ENCODE measurements around the gene CDH26. TPM values are rescaled to one million over a fixed set of nuclear protein-coding genes. Genes with fewer than 3 reads are reported as not detected.

CDH26 gene
- total RNA-seq, 1 donor from 2014 or later: 0.30 TPM

DNA sequence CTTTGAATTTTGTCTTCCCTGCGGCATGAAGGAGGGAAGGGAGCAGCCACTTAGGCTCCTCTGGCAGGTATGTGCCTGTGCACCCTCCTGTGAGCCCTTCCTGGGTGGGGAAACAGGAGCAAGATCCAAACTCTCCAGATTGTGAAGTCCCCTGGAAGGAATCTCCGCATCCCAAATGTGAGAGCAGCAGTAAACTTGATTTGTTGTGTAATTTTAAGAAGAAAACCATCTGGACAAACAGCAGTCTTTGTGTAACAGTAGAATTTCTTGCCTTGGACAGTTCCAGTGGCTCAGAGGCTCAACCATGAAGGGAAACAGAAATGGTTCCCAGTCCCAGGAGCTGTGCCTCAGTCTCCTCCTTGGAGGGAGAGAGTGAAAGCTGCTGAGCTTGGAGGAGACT lies 39.7 kb downstream of the CDH26 start:
- no peaks in the 10 kb centered on the region for H3K27me3 Mint-ChIP-seq (ENCODE audit: low read depth)
- H3K4me3 Mint-ChIP-seq (ENCODE audit: low read depth): no peak overlapping the region
- no peaks in the 10 kb centered on the region for H3K36me3 Mint-ChIP-seq (ENCODE audit: low read depth)
- H3K9me3 Mint-ChIP-seq: no peaks in the 10 kb centered on the region
- no peak for DNase-seq (ENCODE audit: low spot score)
- intact Hi-C loops (cut with micrococcal nuclease): no loop called here
- H3K4me1 Mint-ChIP-seq (ENCODE audit: low read depth): no peaks in the 10 kb centered on the region
- no peak overlapping the region for H3K27ac Mint-ChIP-seq

GRCh38 chr20:59999502-59999901 lies 41.3 kb downstream of the CDH26 start:
- intact Hi-C loops (cut with micrococcal nuclease): no loop called here

DNA sequence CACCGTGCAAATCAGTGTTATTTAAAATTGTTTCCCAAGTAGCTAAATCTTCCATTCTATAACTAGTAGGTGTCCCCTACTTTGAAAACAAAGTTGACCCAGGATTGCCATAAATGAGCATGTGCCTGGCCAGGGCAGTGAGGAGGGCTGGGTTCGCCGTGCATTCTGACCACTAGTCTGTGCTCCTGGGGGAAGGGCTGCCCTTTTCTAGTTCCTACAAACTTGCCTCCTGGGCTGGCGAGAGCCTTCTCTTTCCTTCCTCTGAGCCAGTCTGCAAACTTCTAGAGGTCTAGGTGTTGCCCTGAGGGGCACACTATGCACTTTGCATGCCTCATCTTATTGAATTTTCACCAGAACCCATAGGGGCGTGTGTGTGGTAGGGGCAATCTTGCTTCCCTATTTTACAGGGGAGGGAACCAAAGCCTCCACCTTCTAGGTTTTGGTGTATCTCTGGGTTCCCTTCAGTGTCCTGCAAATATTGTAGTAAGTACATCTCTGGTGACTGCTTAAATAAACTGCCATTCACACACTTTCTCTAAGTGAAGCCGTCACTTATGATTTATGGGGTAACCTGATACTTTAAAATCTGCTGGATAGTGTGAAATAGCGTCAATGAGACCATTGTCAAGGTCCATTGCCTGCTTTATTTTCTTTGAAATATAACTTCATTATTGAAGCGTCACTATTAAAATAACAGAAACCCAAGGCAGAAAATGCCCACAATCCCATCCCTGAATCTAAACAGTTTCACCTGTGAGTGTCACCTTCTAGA lies 42.2 kb downstream of the CDH26 start:
- no peaks in the 10 kb centered on the region for H3K36me3 Mint-ChIP-seq (ENCODE audit: low read depth)
- H3K27ac Mint-ChIP-seq: no peak overlapping the region
- no peaks in the 10 kb centered on the region for H3K4me1 Mint-ChIP-seq (ENCODE audit: low read depth)
- no peaks in the 10 kb centered on the region for H3K9me3 Mint-ChIP-seq
- H3K27me3 Mint-ChIP-seq (ENCODE audit: low read depth): no peaks in the 10 kb centered on the region
- no peak overlapping the region for H3K4me3 Mint-ChIP-seq (ENCODE audit: low read depth)
- intact Hi-C loops (cut with micrococcal nuclease): no loop called here
- DNase-seq (ENCODE audit: low spot score): no peak

More at GRCh38 chr20:59999502-59999901, 41.3 kb downstream of the CDH26 start:
- Mint-ChIP-seq H3K27ac (no peak overlapping the region), H3K36me3 (ENCODE audit: low read depth) (no peaks in the 10 kb centered on the region), H3K9me3 (no peaks in the 10 kb centered on the region), H3K4me3 (ENCODE audit: low read depth) (no peak overlapping the region), H3K4me1 (ENCODE audit: low read depth) (no peaks in the 10 kb centered on the region), H3K27me3 (ENCODE audit: low read depth) (no peaks in the 10 kb centered on the region)
- DNase-seq (ENCODE audit: low spot score): no peak

DNA sequence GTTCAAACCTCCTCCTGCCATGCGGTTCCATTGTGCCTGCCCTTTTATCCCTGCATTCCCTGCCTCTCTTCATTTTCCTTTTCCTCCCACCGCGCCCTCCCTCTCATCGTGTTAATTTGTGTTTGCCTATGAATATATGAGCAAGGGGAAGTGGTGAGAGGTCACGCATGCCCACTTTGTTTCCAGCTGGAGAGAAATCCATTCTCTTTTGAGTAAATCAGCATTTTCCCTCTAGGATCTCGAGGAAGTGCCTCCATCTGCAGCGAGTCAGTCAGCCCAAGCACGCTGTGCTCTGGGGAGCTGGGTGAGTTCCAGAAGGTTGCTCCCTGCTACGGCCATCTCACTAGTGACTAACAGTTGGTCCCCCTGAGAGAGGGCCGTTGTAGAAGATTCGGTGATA lies 42.9 kb downstream of the CDH26 start:
- no peak for DNase-seq (ENCODE audit: low spot score)
- no peak overlapping the region for H3K27ac Mint-ChIP-seq
- intact Hi-C loops (cut with micrococcal nuclease): no loop called here
- H3K9me3 Mint-ChIP-seq: no peaks in the 10 kb centered on the region
- H3K36me3 Mint-ChIP-seq (ENCODE audit: low read depth): no peaks in the 10 kb centered on the region
- no peaks in the 10 kb centered on the region for H3K4me1 Mint-ChIP-seq (ENCODE audit: low read depth)
- no peaks in the 10 kb centered on the region for H3K27me3 Mint-ChIP-seq (ENCODE audit: low read depth)
- no peak overlapping the region for H3K4me3 Mint-ChIP-seq (ENCODE audit: low read depth)

- Mint-ChIP-seq H3K27me3 (ENCODE audit: low read depth) (no peaks in the 10 kb centered on the region), H3K4me1 (ENCODE audit: low read depth) (no peaks in the 10 kb centered on the region), H3K27ac (no peak overlapping the region), H3K4me3 (ENCODE audit: low read depth) (no peak overlapping the region), H3K9me3 (no peaks in the 10 kb centered on the region), H3K36me3 (ENCODE audit: low read depth) (no peaks in the 10 kb centered on the region)
- no peak for DNase-seq (ENCODE audit: low spot score)
- intact Hi-C loops (cut with micrococcal nuclease): no loop called here
Measured at GRCh38 chr20:60003776-60004175, 45.6 kb downstream of the CDH26 start.

- H3K27ac Mint-ChIP-seq: no peak overlapping the region
- H3K36me3 Mint-ChIP-seq (ENCODE audit: low read depth): no peaks in the 10 kb centered on the region
- no peaks in the 10 kb centered on the region for H3K27me3 Mint-ChIP-seq (ENCODE audit: low read depth)
- DNase-seq (ENCODE audit: low spot score): no peak
- H3K9me3 Mint-ChIP-seq: no peaks in the 10 kb centered on the region
- intact Hi-C loops (cut with micrococcal nuclease): no loop called here
- peaks cover under 1% of the 10 kb centered on the region for H3K4me1 Mint-ChIP-seq (ENCODE audit: low read depth)
- H3K4me3 Mint-ChIP-seq (ENCODE audit: low read depth): no peak overlapping the region
Measured at GRCh38 chr20:60006261-60006660, 48.0 kb downstream of the CDH26 start.

GRCh38 chr20:60007464-60007863 lies 49.2 kb downstream of the CDH26 start:
- DNase-seq (ENCODE audit: low spot score): no peak
- intact Hi-C loops (cut with micrococcal nuclease): no loop called here
- Mint-ChIP-seq H3K9me3 (no peaks in the 10 kb centered on the region), H3K27ac (no peak overlapping the region), H3K27me3 (ENCODE audit: low read depth) (peaks cover 5% of the 10 kb centered on the region), H3K4me1 (ENCODE audit: low read depth) (peaks cover 8% of the 10 kb centered on the region), H3K36me3 (ENCODE audit: low read depth) (no peaks in the 10 kb centered on the region), H3K4me3 (ENCODE audit: low read depth) (no peak overlapping the region)

DNA sequence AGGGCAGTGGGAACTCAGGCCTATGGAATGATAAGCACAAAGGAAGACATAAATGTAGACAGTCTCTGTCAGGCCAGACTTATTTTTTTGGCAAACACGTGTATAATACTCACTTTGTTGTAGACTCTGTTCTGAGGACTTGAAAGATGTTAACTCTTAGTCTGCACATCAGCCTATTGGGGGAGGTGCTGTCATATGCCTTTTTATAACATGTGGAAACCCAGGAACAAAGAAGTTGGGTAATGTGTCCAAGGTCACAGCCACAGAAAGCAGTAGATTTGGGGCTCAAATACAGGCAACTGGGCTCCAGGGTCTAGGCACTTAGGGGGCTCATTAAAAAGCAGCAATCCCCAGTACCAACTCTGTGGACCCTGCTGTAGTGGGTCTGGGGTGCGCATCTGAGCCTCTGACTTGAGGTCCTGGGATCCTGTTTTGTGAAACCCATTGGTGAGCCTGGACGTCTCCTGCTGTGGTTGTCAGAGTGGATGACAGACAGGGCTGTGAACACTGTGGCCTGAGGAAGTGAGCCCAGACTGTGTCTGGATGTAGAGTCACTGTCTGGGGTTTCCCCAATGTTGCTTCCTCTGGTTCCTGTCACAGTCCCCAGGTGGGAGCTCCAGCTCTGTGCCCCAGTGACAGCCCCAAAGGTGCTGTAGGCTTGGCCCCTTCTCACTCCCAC lies 50.0 kb downstream of the CDH26 start:
- H3K4me3 Mint-ChIP-seq (ENCODE audit: low read depth): no peak overlapping the region

GRCh38 chr20:60009318-60009717 lies 51.1 kb downstream of the CDH26 start:
- H3K27ac Mint-ChIP-seq: no peak overlapping the region
- intact Hi-C loops (cut with micrococcal nuclease): no loop called here
- H3K4me1 Mint-ChIP-seq (ENCODE audit: low read depth): peaks cover 8% of the 10 kb centered on the region
- no peaks in the 10 kb centered on the region for H3K9me3 Mint-ChIP-seq
- H3K27me3 Mint-ChIP-seq (ENCODE audit: low read depth): peaks cover 8% of the 10 kb centered on the region
- H3K4me3 Mint-ChIP-seq (ENCODE audit: low read depth): no peak overlapping the region
- H3K36me3 Mint-ChIP-seq (ENCODE audit: low read depth): no peaks in the 10 kb centered on the region
- no peak for DNase-seq (ENCODE audit: low spot score)

More for the DNA sequence above, 50.0 kb downstream of the CDH26 start:
- Mint-ChIP-seq H3K4me1 (ENCODE audit: low read depth) (peaks cover 8% of the 10 kb centered on the region), H3K9me3 (no peaks in the 10 kb centered on the region), H3K36me3 (ENCODE audit: low read depth) (no peaks in the 10 kb centered on the region), H3K27me3 (ENCODE audit: low read depth) (peaks cover 5% of the 10 kb centered on the region), H3K27ac (no peak overlapping the region)
- DNase-seq (ENCODE audit: low spot score): no peak
- intact Hi-C loops (cut with micrococcal nuclease): no loop called here

DNA sequence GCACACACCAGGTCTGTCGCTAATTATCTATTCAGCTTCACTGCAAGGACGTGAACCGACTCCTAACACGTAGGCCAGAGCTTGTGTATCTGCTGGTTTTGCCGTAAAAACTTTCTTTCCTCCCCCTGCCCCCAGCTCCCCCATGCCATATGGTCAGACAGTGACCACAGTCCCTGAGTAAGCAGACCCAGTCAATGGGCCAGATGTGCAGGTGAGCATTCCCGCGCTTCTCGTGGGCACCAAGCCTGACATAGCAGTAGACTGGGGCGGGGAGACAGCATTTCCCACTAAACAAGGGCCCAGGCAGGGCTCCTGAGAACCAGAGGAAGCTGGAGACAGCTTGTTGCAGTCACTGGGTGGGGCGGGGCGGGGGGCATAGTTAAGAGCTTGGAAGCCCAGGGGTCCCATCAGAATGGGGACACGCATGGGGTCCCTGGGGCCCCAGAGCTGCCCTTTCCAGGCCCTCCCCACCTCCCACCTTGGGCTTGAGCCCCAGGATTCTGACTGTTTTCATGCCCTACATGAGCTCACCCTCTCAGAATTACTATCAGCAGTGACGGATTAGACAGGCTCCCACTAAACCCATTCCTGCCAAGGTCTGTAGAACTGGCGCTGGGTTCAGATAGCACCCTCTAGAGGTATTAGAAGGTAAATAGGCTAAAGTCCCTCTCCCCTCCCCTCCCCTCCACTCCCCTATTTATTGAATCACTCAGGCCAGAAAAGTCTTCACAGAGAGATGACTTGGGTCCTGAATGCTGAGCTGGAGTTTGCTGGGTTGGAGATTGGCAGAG lies 51.8 kb downstream of the CDH26 start:
- Mint-ChIP-seq H3K9me3 (no peaks in the 10 kb centered on the region), H3K27ac (no peak overlapping the region), H3K4me3 (ENCODE audit: low read depth) (no peak overlapping the region), H3K4me1 (ENCODE audit: low read depth) (peaks cover 8% of the 10 kb centered on the region), H3K36me3 (ENCODE audit: low read depth) (no peaks in the 10 kb centered on the region), H3K27me3 (ENCODE audit: low read depth) (peaks cover 8% of the 10 kb centered on the region)
- intact Hi-C loops (cut with micrococcal nuclease): no loop called here
- no peak for DNase-seq (ENCODE audit: low spot score)

GRCh38 chr20:60010689-60011458 lies 52.7 kb downstream of the CDH26 start:
- no peak overlapping the region for H3K27ac Mint-ChIP-seq
- peaks cover 8% of the 10 kb centered on the region for H3K4me1 Mint-ChIP-seq (ENCODE audit: low read depth)
- H3K27me3 Mint-ChIP-seq (ENCODE audit: low read depth): peaks cover 13% of the 10 kb centered on the region
- no peak for DNase-seq (ENCODE audit: low spot score)
- no peaks in the 10 kb centered on the region for H3K9me3 Mint-ChIP-seq
- H3K36me3 Mint-ChIP-seq (ENCODE audit: low read depth): no peaks in the 10 kb centered on the region
- H3K4me3 Mint-ChIP-seq (ENCODE audit: low read depth): no peak overlapping the region
- intact Hi-C loops (cut with micrococcal nuclease): no loop called here
